ENCODE data around the gene ANP32A. TPM values are rescaled to one million over a fixed set of nuclear protein-coding genes. Genes with fewer than 3 reads are reported as not detected.

ANP32A gene
- total and polyA plus RNA-seq, 2 experiments from 2014 or later = 140 to 278 TPM

DNA sequence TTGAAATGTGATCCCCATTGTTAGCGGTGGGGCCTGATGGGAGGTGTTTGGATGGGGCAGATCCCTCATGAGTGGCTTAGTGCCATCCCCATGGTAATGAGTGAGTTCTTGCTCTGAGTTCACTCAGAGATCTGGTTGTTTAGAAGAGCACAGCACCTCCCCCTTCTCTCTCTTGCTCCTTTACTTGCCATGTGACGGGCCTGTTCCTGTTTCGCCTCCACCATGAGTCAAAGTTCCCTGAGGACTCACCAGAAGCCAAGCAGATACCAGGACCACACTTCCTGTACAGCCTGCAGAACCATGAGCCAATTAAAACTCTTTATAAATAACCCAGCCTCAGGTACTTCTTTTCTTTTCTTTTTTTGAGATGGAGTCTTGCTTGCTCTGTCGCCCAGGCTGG is 46.6 kb downstream of the ANP32A start:
- Histone ChIP-seq H3K9me3 (ENCODE audit: low read depth) (no peaks in the 10 kb centered on the region), H3K36me3 (peaks cover 3% of the 10 kb centered on the region), H3K4me3 (no peak overlapping the region), H3K27me3 (no peaks in the 10 kb centered on the region), H3K4me1 (ENCODE audit: low read depth) (no peaks in the 10 kb centered on the region), H3K27ac (no peak overlapping the region)
- DNase-seq (ENCODE audit: low read depth in 1 of 2, low spot score in 1 of 2) = no peak
- TF ChIP-seq, protein P1, sequence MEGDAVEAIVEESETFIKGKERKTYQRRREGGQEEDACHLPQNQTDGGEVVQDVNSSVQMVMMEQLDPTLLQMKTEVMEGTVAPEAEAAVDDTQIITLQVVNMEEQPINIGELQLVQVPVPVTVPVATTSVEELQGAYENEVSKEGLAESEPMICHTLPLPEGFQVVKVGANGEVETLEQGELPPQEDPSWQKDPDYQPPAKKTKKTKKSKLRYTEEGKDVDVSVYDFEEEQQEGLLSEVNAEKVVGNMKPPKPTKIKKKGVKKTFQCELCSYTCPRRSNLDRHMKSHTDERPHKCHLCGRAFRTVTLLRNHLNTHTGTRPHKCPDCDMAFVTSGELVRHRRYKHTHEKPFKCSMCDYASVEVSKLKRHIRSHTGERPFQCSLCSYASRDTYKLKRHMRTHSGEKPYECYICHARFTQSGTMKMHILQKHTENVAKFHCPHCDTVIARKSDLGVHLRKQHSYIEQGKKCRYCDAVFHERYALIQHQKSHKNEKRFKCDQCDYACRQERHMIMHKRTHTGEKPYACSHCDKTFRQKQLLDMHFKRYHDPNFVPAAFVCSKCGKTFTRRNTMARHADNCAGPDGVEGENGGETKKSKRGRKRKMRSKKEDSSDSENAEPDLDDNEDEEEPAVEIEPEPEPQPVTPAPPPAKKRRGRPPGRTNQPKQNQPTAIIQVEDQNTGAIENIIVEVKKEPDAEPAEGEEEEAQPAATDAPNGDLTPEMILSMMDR (IDR thresholded peaks at IDR 0.05; ENCODE audit: low read depth, low read length) = no peak

DNA sequence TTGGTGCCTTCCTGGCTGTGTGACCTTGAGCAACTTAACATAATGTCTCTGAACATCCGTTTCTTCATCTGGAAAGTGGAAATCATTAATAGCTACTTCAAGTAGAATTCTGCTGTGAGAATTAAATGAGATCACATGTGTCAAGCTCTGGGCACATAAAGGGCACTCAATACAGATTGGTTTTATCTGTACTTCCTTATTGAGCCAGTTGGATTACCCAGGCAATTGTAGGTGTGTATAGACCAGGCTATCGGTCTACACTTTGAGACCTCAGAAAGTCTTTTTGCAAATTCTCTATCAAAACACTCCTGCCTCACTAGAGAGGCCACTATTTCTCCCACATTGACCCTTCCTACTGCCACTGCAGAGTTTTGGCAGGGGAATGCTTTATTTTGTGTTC is 47.7 kb downstream of the ANP32A start:
- H3K36me3 ChIP-seq = no peaks in the 10 kb centered on the region
- TF ChIP-seq, protein P1 (IDR thresholded peaks at IDR 0.05; ENCODE audit: low read depth, low read length) = no peak
- no peak overlapping the region for H3K4me3 ChIP-seq
- DNase-seq (ENCODE audit: low read depth in 1 of 2, low spot score in 1 of 2) = no peak
- no peaks in the 10 kb centered on the region for H3K4me1 ChIP-seq (ENCODE audit: low read depth)
- H3K27me3 ChIP-seq = no peaks in the 10 kb centered on the region
- no peaks in the 10 kb centered on the region for H3K9me3 ChIP-seq (ENCODE audit: low read depth)
- no peak overlapping the region for H3K27ac ChIP-seq

DNA sequence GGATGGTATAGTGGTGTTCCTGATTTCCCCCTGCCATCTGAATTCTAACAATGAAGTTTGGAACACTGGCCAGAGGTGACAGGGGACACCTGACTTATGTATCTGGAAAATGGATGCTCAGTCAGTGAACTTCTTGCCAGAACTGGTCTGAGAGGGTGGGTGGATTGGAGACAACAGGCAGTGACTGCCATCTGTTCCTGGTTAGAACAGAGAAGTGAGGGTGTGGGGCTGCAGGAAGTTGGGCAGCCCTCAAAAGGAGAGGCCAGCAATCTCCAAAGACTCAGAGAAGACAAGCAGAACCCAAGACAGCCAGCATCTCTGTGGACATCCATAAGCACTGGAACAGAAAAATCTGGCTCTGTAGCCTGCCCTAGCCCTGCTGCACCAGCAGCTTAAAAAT is 50.5 kb downstream of the ANP32A start:
- Histone ChIP-seq H3K27ac (no peak overlapping the region), H3K4me1 (ENCODE audit: low read depth) (no peaks in the 10 kb centered on the region), H3K9me3 (ENCODE audit: low read depth) (no peaks in the 10 kb centered on the region), H3K4me3 (no peak overlapping the region), H3K27me3 (no peaks in the 10 kb centered on the region), H3K36me3 (no peaks in the 10 kb centered on the region)
- TF ChIP-seq, protein P1 (IDR thresholded peaks at IDR 0.05; ENCODE audit: low read depth, low read length) = no peak
- no peak for DNase-seq (ENCODE audit: low read depth in 1 of 2, low spot score in 1 of 2)

DNA sequence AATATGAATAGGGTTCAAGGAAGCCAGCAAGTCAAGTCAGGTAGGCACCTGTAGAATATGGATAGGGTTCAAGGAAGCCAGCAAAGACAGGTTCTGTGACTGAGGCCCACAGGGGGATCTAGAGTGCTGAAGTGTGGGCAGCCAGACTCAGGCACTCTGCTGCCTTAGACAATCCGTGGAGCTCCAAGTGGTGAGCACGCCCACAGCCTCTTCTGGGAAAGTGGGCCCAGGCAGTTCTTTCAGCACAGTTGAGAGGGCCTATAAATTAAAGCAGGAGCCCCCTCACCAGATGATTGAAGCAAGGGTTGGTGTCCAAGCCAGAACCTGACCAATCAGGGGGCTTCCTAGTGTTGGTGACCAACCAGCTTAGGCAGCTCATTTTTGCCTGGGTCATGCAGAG is 51.0 kb downstream of the ANP32A start:
- DNase-seq (ENCODE audit: low read depth in 1 of 2, low spot score in 1 of 2) = no peak
- Histone ChIP-seq H3K9me3 (ENCODE audit: low read depth) (no peaks in the 10 kb centered on the region), H3K36me3 (no peaks in the 10 kb centered on the region), H3K27ac (no peak overlapping the region), H3K27me3 (no peaks in the 10 kb centered on the region), H3K4me1 (ENCODE audit: low read depth) (no peaks in the 10 kb centered on the region), H3K4me3 (no peak overlapping the region)
- TF ChIP-seq, protein P1 (IDR thresholded peaks at IDR 0.05; ENCODE audit: low read depth, low read length) = no peak

DNA sequence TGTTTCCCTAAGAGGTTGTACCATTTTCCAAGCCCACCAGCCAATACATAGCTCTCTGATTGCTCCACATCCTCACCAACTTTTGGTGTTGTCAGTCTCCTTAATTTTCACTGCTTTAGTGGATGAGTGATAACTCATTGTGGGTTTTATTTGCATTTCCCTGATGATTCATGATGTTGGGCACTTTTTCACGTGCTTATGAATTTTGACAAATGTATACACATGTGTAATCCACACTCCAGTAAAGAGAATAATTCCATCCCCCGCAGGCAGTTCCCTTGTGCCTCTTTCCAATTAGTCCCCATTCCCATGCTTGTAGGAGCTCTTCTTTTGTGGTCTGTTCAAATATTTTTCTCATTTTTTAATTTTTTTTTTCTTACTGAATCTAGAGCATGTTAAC is 52.4 kb downstream of the ANP32A start:
- TF ChIP-seq, protein P1 (IDR thresholded peaks at IDR 0.05; ENCODE audit: low read depth, low read length) = no peak
- Histone ChIP-seq H3K36me3 (no peaks in the 10 kb centered on the region), H3K4me1 (ENCODE audit: low read depth) (no peaks in the 10 kb centered on the region), H3K27me3 (no peaks in the 10 kb centered on the region), H3K4me3 (no peak overlapping the region), H3K27ac (no peak overlapping the region), H3K9me3 (ENCODE audit: low read depth) (no peaks in the 10 kb centered on the region)
- DNase-seq (ENCODE audit: low read depth in 1 of 2, low spot score in 1 of 2) = no peak

DNA sequence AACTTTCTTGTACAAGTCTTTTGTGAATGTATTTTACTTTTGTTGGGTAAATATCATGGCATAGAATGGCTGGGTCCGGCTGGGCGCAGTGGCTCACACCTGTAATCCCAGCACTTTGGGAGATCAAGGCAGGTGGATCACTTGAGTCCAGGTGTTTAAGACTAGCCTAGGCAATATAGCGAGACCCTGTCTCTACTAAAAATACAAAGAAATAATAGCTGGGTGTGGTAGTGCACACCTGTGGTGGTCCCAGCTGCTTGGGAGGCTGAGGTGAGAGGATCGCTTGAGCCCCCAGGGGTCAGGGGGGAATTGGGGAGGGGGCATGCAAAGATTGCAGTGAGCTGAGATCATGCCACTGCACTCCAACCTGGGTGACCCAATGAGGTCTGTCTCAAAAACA is 52.9 kb downstream of the ANP32A start:
- no peak overlapping the region for H3K27ac ChIP-seq
- no peaks in the 10 kb centered on the region for H3K27me3 ChIP-seq
- no peaks in the 10 kb centered on the region for H3K36me3 ChIP-seq
- no peak overlapping the region for H3K4me3 ChIP-seq
- no peaks in the 10 kb centered on the region for H3K4me1 ChIP-seq (ENCODE audit: low read depth)
- no peak for DNase-seq (ENCODE audit: low read depth in 1 of 2, low spot score in 1 of 2)
- H3K9me3 ChIP-seq (ENCODE audit: low read depth) = no peaks in the 10 kb centered on the region
- TF ChIP-seq, protein P1 (IDR thresholded peaks at IDR 0.05; ENCODE audit: low read depth, low read length) = no peak
